ENCODE measurements around the gene POU2AF1. TPM values are rescaled to one million over a fixed set of nuclear protein-coding genes. Genes with fewer than 3 reads are reported as not detected.

The POU2AF1 gene
- total RNA-seq, 4 donors from 2014 or later = 0.69 to 2.2 (median 1.9) TPM; not detected in 1

DNA sequence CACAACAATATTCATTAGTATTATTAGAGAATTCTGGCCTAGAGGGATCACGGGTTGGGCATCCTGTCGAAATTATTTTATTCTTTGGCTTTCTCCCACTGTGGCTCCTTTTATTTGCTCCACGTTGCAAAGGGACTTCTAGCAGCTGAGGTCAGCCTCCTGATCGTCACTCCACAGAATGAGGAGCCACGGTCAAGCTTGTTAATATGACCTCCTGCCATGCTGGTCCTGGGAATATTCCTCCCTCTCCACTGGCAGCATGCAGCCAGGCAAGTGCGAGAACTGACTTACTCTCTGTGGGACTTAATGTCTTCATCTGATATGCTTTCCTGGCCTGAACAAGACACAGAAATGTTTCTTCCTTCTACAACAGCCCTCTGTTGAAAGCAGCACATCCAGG, 59.8 kb downstream of the POU2AF1 start:
- ATAC-seq (ENCODE audit: low FRiP score) (no peak), DNase-seq (ENCODE audit: low spot score) (no peak)
- TF ChIP-seq, protein P1, sequence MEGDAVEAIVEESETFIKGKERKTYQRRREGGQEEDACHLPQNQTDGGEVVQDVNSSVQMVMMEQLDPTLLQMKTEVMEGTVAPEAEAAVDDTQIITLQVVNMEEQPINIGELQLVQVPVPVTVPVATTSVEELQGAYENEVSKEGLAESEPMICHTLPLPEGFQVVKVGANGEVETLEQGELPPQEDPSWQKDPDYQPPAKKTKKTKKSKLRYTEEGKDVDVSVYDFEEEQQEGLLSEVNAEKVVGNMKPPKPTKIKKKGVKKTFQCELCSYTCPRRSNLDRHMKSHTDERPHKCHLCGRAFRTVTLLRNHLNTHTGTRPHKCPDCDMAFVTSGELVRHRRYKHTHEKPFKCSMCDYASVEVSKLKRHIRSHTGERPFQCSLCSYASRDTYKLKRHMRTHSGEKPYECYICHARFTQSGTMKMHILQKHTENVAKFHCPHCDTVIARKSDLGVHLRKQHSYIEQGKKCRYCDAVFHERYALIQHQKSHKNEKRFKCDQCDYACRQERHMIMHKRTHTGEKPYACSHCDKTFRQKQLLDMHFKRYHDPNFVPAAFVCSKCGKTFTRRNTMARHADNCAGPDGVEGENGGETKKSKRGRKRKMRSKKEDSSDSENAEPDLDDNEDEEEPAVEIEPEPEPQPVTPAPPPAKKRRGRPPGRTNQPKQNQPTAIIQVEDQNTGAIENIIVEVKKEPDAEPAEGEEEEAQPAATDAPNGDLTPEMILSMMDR (IDR thresholded peaks at IDR 0.05) = no peak

DNA sequence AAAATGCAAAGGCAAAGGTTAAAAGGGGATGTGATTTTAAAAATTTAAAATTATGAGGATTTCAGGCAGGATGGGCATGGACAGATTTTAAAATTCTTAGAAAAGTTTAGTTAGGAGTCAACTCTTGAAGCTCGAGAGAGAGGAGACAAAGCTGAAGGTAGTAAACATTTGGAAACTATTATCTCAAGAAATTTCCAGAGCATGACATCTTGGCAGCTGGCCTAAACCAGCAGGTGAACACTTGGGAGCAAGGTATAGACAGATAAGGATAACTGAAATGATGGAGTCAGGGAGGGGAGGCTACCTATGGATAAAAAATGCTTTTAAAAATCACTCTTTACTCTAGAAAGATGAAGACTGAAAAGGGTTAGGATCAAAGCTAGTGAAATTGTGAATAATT, 67.0 kb downstream of the POU2AF1 start:
- DNase-seq (ENCODE audit: low spot score) (no peak), ATAC-seq (ENCODE audit: low FRiP score) (no peak)
- TF ChIP-seq, protein P1 (IDR thresholded peaks at IDR 0.05) = no peak

DNA sequence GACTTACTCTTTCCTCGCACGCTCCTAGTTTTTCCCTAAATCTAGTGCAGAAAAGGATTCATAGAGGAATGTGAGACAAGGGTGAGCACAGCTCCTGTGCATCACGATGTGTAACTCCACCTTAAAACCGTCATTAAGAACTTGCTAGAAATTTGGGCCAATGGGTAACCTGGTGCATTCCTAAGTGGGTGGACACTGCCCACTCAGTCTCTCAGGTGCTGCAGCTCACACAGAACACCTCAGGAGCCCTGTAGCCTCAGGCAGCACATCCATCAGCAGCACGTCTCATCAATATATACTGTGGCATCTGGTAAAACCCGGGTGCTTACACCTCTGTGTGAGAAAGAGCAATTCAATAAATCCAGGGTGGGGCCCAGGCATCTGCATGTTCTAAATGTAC, 68.4 kb downstream of the POU2AF1 start:
- DNase-seq (ENCODE audit: low spot score) (no peak), ATAC-seq (ENCODE audit: low FRiP score) (no peak)
- TF ChIP-seq, protein P1 (IDR thresholded peaks at IDR 0.05) = no peak

DNA sequence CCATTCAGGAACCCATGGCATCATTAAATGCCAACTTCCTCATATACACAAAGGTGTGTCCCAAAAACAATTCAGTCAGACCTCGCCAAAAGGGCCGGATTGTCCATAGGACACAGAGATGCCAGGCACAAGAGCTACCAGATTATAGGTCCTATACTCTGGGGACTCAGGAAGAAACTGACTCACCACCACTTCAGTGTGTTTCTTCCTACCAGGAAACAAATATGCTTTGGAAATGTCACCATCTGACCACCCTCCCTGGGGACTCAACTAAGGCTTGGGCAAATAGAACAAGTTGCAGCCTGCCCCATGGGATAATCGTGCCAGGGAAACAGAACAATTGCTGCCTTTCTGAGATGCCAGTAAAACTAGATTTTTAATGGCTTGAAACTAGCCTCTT, 69.0 kb downstream of the POU2AF1 start:
- ATAC-seq (ENCODE audit: low FRiP score) (no peak), DNase-seq (ENCODE audit: low spot score) (no peak)
- TF ChIP-seq, protein P1 (IDR thresholded peaks at IDR 0.05) = no peak

DNA sequence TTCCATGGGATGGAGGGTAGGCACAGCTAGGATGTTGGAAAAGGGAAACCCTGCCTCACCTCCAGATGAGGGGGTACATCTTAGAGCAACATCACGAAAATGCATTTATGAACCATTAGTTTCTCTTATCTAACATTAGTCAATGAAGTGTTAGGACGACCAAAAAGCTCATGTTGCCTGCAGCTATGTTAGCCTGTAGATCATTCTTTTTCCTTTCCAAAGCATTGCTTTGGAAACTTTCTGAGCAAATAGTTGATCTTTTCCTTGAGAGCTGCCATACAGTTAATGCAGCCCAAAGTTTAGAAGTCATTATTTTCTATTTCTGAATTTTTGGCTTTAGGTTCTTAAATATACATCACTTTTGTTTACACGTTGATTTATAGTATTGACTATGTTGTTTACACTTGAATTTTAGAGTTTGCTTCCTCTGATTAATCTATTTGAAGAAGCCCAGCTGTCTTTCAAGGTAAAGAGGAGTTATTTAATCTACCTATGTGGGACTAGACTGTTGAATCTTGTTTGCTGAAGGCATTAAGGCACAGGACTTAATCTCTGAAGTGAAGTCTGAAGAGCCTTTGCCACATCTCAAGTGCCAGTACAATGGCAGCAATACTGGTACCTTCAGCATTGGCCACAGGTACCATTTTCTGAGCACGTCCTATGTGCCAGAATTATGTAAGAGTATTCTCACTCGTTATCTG, 69.7 kb downstream of the POU2AF1 start:
- ATAC-seq (ENCODE audit: low FRiP score) (no peak), DNase-seq (ENCODE audit: low spot score) (no peak)
- TF ChIP-seq, protein P1 (IDR thresholded peaks at IDR 0.05) = no peak

DNA sequence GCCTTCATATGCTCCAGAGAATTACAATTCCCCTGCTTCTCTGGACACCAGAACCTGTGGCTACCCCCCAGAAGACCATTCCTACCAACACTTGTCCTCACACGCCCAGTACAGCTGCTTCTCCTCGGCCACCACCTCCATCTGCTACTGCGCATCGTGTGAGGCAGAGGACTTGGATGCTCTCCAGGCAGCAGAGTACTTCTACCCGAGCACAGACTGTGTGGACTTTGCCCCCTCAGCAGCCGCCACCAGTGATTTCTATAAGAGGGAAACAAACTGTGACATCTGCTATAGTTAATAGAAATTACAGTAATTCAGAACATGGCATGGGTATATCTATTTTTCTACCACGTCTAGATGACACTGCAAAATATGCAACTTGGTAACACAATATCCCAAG, 70.9 kb downstream of the POU2AF1 start:
- no peak for ATAC-seq (ENCODE audit: low FRiP score)
- DNase-seq (ENCODE audit: low spot score) = no peak

More for the DNA sequence above, 70.9 kb downstream of the POU2AF1 start:
- TF ChIP-seq, protein P1 (IDR thresholded peaks at IDR 0.05) = no peak

Data from omental fat pad (tissue), 4 donors.